GM18520 (cell line): ENCODE measurements around the gene PLCG2.

ENCODE experiments used
- ATAC-seq: cut with Tn5 transposase; IDR thresholded peaks from one replicate; pipeline ENCODE4 v1.9.1; 2021; ENCODE audit not compliant: unreplicated experiment

The PLCG2 gene

DNA sequence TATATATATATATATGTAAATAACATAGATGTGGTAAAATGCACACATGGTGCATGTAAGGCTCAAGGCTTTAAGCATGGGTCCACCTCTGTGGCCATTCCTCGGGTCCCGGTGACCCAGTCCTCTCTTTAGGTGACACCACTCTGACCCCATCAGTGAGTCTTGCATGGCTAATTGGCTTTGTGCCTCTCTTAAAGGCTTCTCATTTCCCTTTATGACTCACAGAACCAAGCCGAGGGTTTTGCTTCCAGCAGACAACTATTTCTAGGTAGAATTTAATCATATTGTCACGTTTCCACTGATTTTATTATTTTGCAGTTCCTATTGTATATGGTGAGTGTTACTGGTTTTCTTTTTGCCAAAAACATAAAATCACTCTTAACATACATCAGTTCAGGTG lies 59.7 kb downstream of the PLCG2 start:
- no peak for ATAC-seq

DNA sequence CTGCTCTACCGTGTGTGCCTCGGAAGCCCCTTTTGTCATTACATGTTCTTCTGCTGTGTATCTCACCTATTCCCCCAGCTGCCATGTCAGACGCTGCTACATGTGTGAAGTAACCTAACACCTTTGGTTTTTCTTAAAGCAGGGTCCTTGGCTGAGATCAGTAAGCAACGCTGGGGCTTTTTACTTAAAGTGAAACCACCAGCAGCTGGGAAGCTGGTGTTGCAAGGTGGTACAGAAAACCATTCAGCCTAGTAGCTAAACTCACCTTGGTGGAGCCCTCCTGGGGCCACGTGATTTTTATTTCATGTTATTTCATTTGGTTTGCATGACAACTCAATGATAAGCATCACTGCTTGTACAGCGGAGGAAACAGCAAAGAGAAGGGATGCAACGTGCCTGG lies 62.6 kb downstream of the PLCG2 start:
- peak; percentile 50 for ATAC-seq

DNA sequence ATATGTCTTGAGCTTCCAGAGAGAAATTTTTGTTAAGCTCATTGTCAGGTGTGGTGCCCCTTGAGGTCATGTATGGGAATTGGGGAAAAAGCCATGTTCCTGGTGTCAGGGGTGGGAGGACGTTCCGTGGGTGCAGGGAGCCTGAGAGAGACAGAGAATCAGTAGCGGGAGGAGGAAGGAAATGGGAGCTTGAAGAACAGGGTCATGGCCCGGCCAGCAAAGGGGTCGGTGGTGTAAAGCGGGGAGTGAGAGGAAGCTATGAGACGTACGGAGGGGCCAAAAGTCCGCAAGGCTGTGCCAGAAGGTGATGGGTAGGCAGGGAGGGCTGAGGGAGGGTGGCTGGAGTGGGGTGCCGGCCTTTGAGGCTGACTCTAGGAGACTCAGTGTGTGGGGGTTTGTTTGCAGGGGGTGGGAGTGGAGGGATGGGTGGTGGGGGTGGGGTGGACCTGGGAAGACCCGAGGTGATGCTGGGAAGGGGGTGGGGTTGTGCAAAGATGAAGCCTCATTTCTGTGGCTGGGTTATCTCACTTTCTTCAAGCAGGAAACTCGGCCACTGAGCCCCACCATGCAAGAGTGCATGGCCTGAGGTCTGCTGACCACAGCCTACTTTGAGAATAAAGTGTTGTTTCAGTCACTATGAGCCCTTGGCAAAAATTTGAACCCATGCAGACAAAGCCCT lies 63.6 kb downstream of the PLCG2 start:
- ATAC-seq, result no peak

DNA sequence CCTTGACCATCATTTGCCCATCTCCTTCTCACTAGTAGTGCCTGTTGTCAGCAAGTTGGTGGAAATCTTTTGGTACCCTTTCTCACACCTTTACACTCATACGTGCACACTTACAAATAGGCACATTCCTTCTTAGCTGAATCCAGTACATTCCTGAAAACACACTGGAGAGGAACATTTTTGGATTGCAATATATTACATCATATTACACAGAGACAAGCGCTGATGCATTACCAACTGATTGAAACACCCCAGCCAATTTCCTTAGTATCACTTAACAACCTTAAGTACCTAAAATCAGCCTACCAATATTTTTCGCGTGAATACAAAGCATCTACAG lies 64.1 kb downstream of the PLCG2 start:
- ATAC-seq, result no peak

DNA sequence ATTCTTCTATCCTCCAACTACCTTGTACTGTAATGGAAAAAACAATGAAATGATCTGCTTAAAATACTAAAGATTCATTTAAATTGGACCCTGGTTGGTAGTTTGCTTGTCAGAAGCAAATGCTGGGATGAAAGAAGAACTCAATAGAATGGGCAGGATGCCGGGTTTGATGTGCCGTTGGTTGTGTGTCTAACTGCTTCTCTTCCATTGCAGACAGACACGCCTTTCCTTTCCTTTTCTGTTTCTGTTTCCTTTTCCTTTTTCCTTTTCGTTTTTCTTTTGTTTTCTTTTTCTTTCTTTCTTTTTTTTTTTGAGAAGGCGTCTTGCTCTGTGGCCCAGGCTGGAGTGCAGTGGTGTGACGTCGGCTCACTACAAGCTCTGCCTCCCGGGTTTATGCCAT lies 64.6 kb downstream of the PLCG2 start:
- ATAC-seq, result no peak

DNA sequence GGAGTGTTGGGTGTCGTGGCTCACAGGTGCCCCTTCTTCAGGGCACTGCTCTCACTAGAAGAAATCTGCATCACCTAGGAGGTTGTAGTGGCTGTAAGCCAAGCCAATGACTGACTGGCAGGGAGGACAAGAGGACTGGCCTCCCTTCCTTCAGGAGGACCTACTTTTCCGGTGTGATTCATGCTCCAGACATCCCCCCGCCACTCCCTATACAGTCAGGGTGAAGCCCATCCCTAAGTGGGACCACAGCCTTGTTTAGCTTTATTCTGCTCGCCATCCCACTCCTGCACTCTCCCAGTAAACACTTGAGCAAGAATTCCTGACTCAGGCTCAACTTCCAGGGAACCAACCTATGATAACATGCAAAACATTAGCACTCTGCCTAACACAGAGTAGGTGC lies 67.0 kb downstream of the PLCG2 start:
- no peak for ATAC-seq

- ATAC-seq, result no peak
Measured at GRCh38 chr16:81848306-81848853, 69.3 kb downstream of the PLCG2 start.

DNA sequence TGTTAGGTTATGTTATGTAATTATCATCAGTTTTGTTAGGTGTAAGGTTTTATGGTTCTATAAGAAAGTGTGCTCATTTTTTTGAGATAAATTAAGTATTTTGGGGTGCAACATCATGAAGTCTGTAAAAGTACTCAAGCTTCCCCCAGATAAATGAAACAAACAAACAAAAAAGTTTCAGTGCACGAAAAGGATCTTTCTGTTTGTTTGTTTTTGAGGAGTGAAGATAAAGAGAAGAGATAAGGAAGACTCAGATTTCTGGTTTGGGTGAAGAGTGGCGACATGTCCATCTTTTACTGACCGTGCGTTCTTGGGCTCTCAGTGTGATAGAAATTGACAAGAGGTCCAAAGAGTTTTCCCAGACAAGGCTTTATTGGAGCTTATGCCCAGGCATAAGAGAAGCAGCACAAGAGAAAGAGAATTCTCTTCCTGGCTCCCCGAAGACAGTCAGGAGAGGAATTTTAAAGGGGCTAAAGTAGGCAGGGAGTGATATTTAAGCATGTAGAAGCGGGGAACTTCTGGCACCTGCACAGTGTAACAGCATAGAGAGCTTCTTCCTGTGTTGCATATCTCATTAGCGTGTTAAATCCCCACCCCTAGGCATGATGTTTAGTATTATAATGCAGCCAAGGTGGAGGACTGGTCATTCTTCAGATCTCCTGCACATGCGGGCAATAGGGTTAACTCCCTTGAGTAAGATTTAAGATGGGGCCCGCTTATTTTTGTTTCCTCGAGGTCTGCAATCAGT lies 71.3 kb downstream of the PLCG2 start:
- ATAC-seq, result no peak

GRCh38 chr16:81852347-81852746 lies 73.3 kb downstream of the PLCG2 start:
- ATAC-seq, result no peak

- no peak for ATAC-seq
Measured at GRCh38 chr16:81855552-81856153, 76.6 kb downstream of the PLCG2 start.

GRCh38 chr16:81860287-81861266 lies 81.5 kb downstream of the PLCG2 start:
- no peak for ATAC-seq

GRCh38 chr16:81861503-81861902 lies 82.4 kb downstream of the PLCG2 start:
- ATAC-seq, result no peak

DNA sequence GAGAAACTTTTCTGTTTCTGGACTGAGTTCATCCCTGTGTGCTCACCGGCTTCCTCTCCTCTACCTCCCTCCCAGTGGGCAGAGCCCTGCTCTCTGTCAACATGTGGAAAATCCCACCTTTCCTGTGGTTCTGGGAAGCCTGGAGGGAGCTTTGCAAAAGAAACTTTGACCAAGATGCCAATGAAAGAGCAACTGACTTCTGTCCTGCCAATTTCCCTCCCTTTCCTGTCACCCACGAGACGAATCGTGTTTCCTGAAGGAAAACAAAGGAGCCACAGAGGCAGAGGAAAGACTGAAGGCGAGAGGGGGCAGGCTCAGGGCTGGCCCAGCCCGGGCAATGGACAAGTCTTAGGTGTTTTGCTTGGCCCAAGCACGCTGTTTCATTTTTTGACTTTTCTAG lies 82.8 kb downstream of the PLCG2 start:
- no peak for ATAC-seq

DNA sequence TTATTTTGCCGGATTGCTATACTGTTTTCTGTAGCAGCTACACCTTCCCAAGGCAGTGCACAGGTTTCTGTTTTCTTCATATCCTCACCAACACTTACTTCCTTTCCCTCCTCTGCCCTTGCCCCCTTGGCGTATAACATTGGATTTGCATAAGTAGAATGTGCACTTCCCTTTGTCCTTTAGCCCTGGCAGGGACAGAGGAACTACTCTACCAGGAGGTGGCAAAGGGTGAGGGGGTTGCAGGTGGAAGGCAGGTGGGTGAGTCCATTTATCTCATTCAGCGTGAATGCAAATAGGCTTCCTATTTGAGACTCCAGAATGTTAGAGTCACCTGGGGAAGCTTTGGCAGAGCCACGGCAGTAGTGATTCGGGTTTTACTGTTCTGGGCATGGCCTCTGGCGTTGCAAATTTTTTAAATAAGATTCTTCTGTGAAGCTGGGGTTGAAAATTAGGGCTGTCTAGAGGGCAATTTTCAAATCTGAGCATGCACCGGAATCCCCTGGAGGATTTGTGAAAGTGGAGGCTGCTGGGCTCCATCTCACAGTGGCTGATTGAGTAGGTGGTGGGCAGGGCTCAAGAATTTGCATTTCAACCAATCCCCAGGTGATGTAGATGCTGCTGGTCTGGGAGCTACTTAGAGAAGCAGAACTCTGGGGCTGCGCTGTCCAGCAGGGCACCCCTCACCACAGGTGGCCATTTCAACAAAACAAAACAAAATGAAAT lies 84.7 kb downstream of the PLCG2 start:
- no peak for ATAC-seq

GRCh38 chr16:81864646-81865382 lies 85.7 kb downstream of the PLCG2 start:
- no peak for ATAC-seq

DNA sequence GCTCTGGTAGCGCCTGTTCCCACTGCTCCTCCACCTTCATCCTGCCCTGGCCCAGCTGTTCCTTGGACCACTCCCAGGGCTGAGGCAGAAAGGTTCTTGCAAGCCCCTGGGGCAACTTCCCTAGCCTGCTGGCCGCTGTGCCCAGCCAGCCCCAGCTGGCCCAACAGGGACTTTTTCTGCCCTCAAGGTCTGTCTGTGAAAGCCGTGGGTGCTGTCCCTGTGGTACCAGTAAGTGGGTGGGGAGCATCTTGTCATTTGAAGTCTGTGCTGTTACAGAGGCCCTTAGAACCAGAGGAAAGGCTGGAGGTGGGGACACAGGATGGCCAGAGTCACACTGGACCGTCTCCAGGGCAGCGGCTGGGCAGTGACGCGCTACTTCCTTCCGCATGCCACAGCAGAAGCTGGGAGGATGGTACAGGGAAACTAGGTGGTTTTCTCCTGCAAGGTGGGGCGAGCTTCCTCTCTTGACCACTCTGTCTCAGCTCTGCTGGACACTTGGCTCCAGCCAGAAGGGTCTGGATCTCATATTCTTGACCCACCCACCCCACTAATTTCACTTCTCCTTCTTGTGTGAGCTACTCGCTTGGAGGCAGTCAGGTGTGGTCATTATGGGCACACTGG lies 87.8 kb downstream of the PLCG2 start:
- ATAC-seq, result peak; percentile 39

- no peak for ATAC-seq
Measured at GRCh38 chr16:81868057-81868748, 89.1 kb downstream of the PLCG2 start.

DNA sequence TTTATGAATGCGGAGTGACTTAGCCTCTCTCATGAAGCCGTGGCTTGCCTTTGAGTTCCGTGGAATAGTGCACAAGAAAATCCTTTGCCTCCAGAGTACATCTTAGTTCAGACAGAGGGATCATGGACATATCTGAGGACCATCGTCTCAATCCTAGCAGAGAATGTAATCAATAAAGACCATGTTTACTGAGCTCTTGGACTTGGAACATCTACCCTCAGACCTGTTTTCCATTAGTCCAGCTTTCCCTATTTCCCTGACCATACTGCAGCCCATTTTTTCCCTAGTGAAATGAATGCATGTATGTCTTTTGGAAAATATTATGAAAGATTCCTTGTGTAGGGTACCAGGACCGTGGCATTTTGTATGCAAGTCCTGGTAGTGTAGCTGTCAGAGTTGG lies 90.2 kb downstream of the PLCG2 start:
- ATAC-seq, result no peak

DNA sequence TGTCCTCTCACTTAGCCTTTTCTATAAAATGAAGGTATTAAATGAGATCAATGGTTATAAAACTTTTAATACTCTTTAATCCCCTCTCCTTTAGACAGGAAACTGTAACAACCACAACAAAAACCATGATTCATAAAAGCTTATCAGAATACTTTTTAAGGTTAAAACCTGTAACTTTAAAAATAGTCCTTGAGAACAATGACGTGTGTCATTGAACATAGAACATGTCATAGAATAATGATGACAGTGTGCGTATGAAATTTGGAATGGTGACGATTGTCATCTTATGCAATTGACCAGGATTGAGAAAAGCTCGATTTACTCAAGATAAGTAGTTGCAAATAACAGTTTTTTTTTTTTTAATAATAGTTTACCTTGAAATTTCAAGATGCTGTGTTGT lies 94.1 kb downstream of the PLCG2 start:
- ATAC-seq, result no peak
